ENCODE measurements around the gene SOX3.

Gene SOX3

DNA sequence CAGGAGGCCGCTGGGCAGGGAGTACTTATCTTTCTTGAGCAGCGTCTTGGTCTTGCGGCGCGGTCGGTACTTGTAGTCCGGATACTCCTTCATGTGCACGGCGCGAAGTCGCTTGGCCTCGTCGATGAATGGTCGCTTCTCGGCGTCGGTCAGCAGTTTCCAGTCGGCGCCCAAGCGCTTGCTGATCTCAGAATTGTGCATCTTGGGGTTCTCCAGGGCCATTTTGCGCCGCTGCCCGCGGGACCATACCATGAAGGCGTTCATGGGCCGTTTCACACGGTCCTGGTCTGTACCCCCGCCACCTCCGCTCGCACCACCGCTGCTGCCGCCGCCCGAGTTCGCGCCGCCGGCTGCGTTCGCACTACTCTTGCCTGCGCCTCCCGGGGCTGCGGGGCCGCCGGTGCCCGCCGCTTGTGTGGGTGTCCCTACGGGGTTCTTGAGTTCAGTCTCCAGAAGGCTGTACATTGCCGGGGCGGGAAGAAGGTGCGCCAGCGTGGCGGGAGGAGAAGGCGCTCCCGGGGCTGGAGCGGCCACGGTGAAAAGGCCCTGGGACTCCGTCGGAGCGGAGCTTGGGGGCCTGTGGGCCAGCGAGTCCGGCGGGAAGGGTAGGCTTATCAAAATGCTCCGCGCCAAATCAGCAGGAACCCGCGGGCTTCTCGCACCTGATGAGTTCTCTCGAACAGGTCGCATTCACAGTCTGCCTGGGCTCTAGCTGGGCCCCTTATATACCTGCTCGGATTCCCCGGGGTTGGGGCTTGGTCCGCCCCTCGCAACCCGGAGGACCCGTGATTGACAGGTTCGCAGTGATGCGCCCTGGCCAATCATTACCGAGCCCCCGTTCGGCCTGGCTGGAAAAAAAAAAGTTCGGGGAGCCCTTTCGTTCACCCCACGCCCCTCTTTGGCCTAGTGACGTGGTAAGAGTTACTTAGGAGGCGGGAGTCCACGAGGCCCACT, at the start of gene SOX3:
Gene SOX3, minus strand, starts transcription at position 699 of the 954 bp plus-strand sequence. Its CDS starts 9 bp downstream, at position 690.
- DNase-seq, result peak; percentile 6

DNA sequence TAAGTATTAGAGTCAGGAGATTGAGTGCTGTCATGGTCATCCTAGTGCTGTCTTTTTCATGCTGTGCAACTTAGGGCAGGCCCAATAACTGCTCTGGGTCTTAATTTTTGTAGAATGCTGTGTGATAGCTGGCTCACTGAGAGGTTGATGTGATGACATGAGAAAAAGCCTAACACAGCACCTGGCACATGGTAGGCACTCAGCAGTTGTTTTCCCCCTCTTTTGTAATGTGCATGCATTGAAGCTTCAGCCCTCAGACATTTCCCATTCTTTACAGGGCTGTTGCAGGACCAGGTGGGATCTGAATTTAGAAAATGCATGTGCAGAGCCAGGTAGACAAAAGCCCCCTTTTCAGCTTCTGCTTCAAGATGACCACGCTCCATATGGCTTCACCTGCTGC, 44.1 kb upstream of the SOX3 start:
- no peak for DNase-seq

DNA sequence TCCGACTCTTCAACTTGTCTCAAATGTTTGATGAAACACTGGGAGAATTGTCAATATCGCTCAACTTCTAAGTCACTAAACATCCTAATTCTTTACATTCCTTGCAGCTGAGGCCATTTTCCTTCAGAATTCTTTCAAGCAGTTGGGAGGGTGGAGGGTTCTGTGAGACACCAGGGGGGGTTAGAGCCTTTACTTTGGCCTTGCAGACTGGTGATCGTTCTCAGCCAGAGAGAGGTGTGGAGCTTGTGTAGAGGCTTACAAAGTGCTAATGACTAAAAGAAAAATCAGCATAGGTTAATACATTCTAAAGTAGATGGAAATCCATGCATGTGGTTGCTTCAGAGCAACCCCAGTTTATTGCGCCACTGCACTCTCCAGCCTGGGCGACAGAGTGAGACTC, 21.3 kb upstream of the SOX3 start:
- no peak for DNase-seq

DNA sequence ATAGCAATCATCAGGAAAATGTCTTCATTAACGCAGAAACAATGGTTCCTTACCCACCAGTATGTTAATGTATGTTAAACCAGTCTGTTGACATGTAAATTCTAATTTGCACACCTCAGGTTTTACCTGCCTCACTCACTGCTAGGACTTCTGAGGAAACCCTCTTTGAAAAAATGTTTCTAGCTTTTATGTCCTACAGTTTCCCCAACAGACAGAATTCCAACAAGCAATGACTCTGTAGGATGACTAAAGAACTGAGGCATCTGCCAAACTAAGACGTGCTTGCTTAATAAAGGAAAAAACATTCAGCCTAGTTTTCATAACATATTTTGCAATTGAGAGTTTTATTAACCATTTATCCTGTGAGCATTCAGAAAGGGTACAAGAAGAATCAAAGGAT, 20.6 kb upstream of the SOX3 start:
- no peak for DNase-seq

DNA sequence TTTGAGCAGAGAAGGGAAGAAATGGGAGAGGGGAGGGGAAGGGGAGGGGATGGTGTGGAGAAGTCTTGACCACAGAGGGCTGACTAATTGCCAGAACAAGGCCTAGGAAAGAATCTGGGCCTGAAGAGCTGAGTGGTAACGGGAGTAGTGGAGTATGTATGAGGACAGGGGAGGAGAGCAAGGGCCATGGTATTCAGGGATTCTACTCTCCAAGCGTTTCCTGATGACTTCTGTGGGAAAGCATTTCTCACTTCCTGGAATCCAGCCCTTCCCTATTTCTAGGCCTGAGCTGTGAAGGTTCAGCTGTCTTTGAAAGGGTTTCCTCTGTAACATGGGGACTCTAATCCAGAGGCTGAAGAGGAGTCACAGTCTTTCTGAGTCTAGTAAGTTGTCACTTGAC, 19.7 kb upstream of the SOX3 start:
- no peak for DNase-seq

DNA sequence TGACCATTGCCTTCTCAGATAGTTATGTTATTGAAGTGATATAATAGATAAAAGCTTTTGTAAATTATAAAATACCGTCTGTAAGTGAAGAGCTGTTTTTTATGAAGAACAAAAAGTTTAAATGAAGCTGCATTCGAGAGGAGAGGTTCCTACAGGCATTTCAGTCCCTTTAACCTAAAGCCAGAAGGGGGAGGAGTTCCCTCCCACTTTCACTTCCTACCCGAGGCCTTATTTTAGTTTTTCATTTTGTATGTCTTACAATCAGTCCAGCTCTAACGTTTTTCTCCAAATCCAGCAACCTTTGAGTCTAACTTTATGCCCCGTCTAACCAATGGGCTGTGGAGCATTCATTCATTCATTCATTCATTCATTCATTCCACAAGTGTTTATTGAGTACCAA, 16.5 kb upstream of the SOX3 start:
- no peak for DNase-seq

DNA sequence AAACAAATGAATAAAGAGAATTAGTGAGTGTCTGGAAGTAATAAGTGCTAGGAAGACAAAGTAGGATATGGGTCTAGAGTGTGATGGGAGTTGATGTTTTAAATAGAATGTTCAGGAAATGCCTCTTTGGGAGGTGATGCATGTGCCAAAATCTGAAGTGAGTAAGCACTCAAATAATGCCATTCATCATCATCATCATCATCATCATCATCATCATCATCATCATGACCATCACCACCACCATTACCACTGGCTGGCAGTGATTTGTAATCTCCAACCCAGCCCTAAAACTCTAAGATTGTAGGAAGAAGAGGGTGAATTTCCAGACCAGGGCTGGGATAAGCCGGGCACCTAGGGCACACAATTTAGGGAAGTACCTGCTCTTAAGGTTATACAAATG, 9.7 kb upstream of the SOX3 start:
- DNase-seq, result no peak

DNA sequence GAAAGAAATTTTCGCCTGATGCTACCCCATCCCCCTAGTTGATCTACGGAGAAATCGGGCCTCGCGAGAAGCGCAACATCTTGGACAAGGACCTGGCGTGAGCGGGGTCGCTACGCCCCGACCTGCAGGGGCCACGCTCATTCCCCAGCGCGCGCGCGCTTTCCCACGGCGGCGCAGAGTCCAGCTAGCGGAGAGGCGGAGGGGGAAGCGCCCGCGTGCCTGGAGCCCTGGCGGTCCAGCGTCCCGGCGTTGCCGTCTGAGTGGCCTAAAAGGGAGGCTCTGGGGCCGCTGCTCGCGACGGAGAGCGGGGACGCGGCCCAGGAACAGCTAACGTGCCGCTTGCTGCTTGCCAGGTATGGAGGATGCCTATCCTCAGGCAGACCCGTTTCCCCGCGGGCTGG, 6.0 kb upstream of the SOX3 start:
- DNase-seq, result no peak

DNA sequence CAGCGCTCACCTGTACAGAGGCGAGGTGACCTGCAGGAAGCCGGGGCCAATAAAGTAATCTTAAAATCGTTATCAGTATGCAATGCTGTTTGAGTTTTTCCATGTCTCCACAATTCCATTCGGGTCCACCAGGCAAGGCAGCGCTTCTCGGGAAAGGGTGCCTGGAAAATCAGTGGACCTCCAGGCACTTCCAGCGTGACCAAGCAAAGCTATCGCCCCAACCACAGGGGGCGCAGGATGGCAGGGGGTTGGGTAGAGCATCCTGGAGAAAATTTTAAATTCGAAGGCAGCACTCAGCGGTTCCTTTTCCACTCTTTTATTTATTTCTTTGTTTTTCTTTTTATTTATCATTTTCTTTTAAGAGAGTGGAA, 5.4 kb upstream of the SOX3 start:
- DNase-seq, result no peak

DNA sequence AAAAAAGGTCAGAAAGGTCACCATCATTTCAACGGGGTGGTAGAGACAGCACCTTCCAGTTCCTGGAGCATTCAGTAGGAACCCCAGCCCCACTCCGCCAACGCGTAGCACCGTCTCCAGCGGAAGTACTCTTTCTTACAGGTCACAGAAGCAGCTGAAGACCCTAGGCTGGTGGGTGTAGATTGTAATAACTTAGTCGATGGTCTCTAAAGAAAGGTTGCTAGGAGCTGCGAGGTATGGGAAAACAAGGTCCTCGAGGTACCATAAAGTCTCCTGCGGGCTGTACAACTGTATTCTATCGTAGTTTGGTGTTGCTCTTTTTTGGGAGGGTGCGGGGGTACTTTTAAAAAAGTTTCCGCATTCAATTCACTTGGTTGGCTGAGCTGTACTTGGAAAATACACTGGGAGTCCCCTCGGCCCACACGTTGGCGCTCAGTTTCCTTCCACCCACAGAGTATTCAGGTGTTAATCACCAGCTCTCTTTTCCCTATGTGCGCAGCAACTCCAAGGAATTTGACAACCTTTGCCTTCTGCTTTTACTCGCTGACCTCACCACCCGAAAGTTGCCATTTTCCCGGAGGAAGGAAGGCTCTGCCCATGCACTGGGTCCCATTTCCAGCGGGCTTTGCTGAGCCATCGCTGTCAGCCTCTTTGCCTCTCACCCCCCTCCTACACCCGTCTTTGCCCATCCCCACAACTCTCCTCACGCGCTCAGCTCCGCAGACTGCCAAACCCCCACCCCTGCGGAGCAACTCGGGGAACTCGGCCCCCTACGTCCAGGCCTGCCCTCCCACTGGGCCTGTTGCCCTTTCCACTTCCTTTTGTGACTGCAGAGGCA, 4.8 kb upstream of the SOX3 start:
- DNase-seq, result no peak

DNA sequence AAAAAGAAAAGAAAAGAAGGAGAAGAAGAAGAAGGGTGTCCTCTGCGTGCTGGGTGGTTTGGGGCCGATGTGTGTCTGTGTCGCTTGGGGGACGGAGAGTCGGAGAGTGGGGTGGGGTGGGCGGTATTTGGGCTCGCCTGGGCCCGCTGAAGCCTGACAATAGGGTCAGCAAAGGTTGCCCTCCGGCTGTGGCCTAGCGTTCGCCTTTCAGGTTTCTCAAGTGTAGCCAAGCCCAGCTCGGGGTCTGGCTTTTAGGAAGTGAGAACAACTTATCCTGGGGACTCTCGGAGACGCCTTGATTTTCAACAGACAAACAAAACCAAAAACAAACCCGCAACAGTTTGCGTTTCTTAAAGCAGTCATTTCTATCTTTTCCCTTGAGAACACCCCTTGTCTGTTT, 4.1 kb upstream of the SOX3 start:
- no peak for DNase-seq

DNA sequence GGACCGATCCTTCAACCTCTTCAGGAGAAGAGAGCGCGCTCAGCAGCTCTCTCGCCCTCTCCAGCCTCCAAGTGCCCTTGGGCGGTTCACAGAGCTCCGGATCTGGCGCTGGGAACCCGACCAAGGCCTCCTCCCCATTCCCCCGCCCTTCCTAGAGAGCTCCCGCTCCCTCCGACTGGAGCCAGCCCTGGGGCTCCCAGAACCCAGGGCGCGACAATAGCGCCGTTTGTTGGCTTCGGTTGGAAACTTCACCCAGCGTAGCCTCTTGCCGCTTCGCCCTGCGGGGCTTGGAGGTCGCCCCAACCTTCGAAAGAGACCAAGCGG, 3.1 kb upstream of the SOX3 start:
- no peak for DNase-seq

DNA sequence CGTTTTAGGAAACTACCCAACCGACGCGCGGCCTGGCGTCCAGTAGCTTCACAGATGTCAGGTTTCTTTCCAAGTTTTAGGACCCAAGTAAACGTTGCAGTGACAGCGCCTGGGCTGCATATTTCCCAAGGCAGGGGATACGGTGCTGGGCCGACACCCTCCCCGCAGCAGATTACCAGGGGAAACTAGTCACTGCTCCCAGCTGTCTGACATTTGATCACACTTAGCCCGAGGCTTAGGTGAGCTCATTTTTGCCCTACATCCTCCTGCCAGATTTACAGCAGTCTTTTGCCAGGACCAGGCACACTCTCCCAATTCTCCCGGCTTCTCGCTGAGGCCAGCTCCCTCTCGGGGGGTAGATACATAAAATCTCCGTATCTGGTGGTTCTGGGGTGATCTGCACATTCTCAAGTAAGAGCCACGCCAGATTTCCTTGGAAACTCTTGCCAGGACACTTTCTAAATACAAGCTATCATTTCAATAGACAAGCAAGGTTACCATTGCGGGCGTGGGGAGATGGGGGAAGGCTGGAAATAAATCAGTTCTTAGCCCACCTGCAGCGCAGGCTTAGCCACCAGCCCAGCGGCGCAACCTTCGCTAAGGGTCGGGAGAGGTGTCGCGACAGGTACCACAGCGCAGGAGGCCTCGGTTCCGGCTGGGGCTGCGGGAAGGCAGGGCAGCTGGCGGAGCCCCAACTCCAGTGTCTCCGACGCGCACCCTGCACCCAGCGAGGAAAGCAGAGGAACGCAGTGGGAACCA, 2.5 kb upstream of the SOX3 start:
- DNase-seq, result no peak

DNA sequence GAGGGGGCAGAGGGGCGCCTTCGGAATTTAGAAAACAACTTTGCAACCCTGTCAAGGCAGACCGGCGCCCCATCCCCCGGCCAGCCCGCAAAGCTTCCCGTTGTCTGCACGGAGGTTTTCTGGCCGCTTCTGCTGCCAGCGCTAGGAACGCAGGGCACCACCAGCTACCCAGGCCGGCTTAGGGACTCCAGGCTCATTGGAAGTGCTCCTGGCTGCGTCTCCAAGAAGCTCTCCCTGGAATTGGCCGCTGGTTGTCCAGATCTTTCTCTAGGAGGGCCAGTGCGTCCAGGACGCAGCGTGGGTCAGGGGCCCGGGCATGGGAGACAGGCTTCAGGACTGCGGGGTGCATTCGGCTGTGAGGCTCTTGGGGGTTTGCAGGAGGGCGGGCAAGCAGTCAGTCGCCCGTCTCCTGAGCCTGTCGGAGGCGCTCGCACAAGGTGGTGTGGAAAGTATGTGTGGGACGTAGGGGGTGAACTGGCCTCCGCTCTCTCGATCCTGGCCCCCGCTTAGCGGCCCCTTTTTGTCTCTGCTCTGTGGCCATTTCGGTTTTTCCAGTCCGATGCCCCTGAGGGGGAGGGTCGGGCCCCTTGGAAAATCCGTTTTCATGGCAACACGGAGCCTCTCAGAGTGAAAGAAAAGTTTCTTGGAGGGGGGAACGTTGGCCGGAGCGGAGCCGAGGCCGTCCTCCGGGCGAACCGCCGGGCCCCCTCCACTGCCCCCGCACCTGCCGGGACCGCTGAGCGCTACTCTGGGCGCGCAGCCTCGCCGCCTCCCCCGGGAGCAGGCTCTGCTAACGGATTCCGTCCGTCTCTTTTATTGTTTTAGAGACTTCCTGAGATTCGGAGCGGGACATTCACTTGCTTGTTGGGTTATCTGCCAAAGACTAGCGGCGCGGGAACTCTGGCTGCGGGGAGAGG, 810 bp upstream of the SOX3 start:
- DNase-seq, result no peak

DNA sequence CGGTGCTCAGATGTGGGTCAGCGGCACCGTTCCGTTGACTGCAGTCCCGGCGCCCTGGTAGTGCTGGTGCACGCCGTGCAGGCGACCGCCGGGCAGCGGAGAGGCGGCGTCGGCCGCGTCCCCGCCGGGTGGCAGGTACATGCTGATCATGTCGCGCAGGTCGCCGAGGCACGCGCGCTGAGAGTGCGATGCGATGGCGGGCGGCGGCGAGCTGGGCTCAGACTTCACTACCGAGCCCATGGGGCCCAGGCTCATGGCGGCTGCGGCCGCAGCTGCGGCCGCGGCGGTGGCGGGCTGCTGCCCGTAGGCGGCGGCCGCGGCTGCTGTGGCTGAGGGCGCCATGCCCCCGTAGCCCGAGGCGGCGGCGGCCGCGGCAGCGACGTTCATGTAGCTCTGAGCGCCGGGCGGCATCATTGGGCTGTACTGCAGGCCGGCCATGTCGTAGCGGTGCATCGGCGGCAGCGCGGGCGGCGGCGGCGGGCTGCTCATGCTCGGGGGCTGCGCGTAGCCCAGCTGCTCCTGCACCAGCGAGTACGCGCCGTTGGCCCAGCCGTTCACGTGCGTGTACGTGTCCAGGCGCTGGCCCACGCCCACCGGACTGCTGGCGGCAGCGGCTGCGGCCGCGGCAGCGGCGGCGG, 1.0 kb downstream of the SOX3 start:
- no peak for DNase-seq

DNA sequence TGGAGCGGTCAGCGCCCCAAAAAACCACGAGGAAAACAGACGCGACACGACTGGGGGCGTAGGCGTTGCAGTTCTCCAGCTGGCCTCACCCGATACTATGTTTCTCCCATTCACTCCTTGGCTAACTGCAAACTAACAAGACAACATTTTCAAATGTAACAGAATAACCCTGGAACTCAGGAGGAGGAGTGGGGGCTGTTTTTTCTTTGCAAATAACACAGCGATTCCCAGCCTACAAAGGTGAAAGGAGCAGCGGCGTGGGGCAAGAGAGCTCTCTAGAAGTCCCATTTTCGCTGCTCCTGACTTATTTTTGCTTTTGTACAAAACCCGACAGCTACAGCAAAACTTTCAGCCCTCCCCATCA, 1.6 kb downstream of the SOX3 start:
- DNase-seq, result no peak

DNA sequence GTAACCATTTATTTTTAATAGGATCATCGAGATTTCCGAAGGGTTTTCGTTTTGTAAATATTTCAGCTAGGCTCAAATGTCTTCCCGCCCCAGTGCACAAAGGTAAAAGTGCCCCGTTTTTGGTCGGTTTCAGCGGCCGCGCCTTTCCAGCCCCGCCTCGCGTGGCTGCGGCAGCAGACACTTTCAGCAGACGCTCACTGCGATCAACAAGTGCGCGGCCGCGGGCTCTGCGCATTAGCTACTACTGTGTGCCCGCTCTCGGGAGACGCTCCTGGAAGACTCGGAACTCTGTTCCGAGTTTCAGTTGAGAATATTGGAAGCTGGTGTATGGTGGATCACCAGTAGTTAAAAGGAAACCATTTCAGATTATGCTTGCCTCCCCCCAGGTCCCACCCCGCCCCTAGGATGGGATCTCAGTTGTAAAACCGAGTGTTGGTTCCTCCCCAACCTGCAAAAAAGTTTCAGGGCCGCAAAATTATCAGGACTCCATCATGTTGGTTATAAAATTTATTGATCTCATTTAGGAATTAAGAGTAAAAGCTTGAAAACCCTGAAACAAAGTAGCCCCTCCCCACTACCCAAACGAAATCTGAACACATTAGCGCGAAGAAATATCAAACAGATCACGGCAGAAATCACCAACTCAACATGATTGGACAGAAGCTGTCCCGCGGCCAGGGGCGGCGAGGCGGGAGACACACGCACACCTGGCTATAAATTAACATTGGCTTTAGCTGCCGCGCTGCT, 2.2 kb downstream of the SOX3 start:
- DNase-seq, result no peak

DNA sequence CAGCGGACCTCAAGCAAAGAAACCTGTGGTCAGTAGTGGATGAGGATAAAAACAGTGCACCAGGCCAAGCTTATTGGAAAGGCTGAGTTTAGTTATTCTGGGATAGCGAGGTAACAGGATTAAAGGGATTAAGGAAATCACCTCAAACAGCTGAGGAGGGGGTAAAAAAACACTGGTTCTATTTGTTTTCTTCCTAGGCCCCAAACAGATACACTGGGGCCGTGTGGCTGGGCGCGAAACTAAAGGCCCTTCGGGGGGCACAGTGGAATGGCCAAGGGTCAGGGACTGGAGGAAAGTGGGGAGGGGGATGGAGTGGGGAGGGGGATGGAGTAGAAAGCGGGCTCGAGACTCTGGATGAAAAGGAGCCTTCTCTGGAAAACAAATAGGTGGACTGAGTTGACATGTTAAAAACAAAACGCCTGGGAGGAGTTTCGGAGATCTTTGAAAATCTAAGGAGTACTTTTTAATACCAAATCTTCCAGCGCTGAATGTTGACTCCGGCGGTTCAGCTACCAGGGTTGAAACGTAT, 2.9 kb downstream of the SOX3 start:
- no peak for DNase-seq

DNA sequence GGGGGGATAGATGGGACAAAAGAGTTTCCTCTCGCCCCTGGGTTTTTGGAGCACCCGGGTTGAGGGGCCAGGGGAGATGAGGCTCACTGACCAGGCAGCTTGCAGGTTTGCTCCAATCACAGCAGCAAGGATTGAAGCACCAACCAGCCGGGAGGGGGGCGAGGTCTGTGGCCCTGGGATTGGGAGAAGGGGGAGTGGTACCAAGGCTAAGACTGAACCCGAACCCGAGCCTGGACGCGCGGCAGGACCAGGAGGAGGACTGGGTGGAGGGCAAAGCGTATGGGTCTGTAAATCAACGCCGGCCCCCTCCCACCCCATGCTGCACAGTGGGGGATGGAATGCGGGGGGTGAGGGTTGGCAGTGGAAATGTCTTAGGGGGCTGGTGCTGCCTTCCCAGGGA, 3.5 kb downstream of the SOX3 start:
- no peak for DNase-seq

DNA sequence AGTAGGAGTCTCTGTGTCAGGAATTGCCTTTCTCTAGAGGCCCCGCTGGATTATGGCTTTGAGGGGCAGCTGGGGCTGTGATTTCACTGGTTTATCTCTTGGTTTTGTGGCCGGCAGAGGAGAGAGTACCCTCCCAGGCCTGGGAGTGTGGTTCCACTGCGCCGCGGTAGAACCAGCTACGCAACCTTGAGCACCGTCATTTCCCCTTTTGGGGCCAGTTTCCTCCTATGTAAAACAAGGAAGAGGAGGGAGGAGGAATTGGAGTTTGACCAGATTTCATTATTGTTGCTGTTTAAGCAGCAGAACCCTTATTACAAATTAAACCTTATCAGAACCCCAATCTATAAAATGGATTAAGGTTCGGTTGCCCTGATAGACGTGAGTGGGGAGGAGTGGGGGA, 4.4 kb downstream of the SOX3 start:
- no peak for DNase-seq

DNA sequence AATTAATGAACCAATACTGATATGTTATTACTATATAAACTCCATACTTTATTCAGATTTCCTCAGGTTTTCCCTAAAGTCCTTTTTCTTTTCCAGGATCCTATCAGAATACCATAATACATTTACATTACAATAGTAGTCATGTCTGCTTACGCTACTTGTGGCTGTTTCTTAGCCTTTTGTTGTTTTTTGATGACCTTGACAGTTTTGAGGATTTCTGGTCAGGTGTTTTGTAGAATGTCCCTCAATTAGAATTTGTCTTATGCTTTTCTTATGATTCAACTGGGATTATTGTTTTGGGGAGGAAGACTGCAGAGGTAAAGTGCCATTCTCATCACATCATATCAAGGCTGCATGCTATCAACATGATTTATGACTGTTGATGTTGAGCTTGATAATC, 9.1 kb downstream of the SOX3 start:
- DNase-seq, result no peak
